GM06990 (cell line): ENCODE results near the gene RGL3.
"Not testable (repeated sequence)": the region's sequence is repeated elsewhere in the genome, so short reads cannot be mapped to it uniquely, and the experiment has no call there.

Experiments
- DNase-seq: peaks from one replicate; pipeline ENCODE4 v3.0.0-alpha.2; 2011; ENCODE audit not compliant: insufficient read length; ENCODE audit errors: extremely low read depth
- H3K27me3 ChIP-seq: replicated peaks from 2 replicates; pipeline ENCODE4 v1.6.0; 2011; ENCODE audit warnings: low read length; ENCODE audit not compliant: control insufficient read depth, insufficient read depth
- H3K36me3 ChIP-seq: 2 replicates; pipeline ENCODE4 v1.5.1; 2011; ENCODE audit warnings: low read length; ENCODE audit not compliant: control insufficient read depth, insufficient read depth
- H3K4me3 ChIP-seq: replicated peaks from 2 replicates; pipeline ENCODE4 v1.5.1; 2011; ENCODE audit warnings: low read depth, mild to moderate bottlenecking, control low read depth, low read length
- TF ChIP-seq, protein P1 (sequence below): IDR thresholded peaks from 2 replicates; pipeline ENCODE4 v1.5.1; 2011; ENCODE audit warnings: low read length, control low read depth, mild to moderate bottlenecking, inconsistent platforms; ENCODE audit not compliant: insufficient read depth, poor library complexity, severe bottlenecking

RGL3 gene

DNA sequence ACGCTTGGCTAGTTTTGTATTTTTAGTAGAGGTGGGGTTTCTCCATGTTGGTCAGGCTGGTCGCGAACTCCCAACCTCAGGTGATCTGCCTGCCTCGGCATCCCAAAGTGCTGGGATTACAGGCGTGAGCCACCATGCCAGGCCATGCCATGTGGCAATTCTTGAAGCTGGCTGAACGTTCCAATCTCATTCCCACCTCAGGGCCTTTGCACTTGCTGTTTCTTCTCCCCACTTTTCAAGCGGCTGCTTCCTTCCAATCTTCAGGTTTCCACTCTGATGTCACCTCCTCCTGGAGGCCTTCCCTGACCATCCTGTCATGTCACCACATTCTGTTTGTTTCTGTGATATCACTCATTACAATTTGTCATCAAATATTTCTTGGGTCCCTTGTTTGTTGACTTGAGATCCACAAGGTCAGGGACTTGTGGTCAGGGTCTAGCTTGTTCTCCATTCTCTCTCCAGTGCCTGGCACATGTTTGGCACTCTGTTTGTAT, 39.2 kb downstream of the RGL3 start:
- H3K4me3 ChIP-seq = peak overlapping the region; percentile 82
- H3K36me3 ChIP-seq = no peaks in the 10 kb centered on the region; the same call in 1 of the 2 replicates
- no peaks in the 10 kb centered on the region; the same call in 1 of the 2 replicates for H3K27me3 ChIP-seq
- DNase-seq = no peak
- TF ChIP-seq, protein P1, sequence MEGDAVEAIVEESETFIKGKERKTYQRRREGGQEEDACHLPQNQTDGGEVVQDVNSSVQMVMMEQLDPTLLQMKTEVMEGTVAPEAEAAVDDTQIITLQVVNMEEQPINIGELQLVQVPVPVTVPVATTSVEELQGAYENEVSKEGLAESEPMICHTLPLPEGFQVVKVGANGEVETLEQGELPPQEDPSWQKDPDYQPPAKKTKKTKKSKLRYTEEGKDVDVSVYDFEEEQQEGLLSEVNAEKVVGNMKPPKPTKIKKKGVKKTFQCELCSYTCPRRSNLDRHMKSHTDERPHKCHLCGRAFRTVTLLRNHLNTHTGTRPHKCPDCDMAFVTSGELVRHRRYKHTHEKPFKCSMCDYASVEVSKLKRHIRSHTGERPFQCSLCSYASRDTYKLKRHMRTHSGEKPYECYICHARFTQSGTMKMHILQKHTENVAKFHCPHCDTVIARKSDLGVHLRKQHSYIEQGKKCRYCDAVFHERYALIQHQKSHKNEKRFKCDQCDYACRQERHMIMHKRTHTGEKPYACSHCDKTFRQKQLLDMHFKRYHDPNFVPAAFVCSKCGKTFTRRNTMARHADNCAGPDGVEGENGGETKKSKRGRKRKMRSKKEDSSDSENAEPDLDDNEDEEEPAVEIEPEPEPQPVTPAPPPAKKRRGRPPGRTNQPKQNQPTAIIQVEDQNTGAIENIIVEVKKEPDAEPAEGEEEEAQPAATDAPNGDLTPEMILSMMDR = no peak

DNA sequence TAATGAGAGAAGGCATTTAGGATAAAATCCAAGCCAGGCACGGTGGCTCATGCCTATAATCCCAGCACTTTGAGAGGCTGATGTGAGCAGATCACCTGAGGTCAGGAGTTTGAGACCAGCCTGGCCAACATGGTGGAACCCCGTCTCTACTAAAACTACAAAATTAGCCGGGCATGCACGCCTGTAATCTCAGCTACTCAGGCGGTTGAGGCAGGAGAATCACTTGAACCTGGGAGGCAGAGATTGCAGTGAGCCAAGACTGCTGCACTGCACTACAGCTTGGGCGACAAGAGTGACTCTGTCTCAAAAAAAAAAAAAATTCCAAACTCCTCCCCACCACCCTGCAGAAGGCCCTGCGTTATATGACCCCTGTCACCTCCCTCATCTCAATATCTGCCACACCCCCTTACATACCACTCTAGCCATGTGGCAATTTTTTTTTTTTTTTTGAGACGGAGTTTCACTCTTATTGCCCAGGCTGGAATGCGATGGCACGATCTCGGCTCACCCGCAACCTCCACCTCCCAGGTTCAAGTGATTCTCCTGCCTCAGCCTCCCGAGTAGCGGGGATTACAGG, 39.8 kb downstream of the RGL3 start:
- DNase-seq, H3K36me3 ChIP-seq, H3K4me3 ChIP-seq: not testable (repeated sequence)

DNA sequence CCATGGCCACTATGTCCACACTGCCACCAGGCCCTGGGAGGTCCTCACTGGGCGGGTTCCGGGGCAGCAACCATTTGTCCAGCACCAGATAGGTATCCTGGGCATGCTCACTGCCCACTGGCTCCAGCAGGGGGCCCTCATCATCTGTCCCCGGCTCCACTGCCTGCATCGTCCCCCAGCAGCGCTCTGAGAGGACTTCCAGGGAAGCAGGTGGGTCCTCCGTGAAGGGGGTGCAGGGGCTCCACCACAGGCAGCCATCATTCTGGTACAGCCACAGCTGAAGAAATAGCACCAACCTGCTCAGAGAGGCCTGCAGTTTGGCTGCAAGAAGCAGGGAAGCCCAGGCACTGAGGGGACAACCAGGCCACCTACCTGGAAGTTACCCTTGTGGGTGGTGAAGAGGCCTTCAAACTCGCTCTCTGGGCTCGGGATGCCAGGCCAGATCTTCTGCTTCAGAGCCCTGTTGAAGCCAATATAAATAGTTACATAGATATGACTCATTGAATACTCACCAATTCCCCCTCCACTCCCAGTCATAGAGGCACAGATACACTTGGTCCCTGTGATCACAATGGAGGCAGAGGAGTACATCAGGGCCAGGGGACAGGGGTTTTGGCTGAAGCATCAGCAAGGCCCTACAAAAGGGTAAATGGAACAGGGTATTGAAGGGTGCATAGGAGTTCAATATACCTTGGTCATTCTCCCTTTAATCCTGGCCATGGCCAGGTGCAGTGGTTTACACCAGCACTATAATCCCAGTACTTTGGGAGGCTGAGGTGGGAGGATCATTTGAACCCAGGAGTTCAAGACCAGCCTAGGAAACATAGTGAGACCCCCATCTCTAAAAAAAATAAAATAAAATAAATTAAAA, 40.6 kb downstream of the RGL3 start:
- TF ChIP-seq, protein P1 = peak; percentile 71
- no peaks in the 10 kb centered on the region; the same call in 1 of the 2 replicates for H3K36me3 ChIP-seq
- DNase-seq = no peak
- H3K4me3 ChIP-seq = no peak overlapping the region
- H3K27me3 ChIP-seq = no peaks in the 10 kb centered on the region; the same call in 1 of the 2 replicates

More for the DNA sequence above, 39.8 kb downstream of the RGL3 start:
- H3K27me3 ChIP-seq = not testable (repeated sequence)

DNA sequence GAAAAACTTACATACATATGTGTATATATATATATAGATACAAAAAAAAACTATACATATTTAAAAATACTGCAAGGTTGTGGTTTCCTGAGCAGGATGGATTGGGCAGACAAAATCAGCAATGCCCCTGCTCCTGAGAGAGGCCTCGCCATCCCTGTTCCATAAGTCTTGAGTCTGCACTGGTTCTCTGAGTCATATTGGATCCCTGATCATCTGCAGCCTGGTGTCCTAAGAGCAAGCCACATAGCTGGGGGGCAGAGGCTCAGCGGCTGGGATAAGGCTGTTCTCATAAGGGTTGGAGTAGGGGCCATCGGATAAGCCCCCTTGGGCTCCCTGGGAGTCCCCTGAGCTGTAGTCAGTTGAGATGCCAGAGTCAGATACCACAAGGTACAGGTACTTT, 41.4 kb downstream of the RGL3 start:
- Histone ChIP-seq H3K27me3 (no peaks in the 10 kb centered on the region), H3K36me3 (no peaks in the 10 kb centered on the region; the same call in 1 of the 2 replicates), H3K4me3 (no peak overlapping the region)
- DNase-seq = no peak
- TF ChIP-seq, protein P1 = no peak

DNA sequence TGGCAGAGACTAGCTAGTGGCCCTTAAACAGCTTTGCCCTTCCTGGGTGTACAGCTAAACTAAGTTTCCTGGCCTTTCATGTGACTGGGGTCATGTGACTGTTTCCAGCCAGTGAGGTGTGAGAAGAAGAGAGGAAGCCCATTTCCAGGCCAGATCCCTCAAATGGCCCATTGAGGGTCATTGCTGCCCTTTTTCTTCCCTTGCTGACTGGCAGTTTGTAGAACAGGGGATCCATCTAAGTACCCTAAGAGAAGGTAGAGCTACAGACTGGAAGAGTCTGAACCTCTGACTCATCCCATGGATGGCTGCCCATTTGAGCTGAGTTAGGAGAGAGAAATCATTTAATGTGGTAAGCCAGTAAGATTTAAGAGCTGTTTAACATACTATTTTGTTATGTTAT, 41.9 kb downstream of the RGL3 start:
- TF ChIP-seq, protein P1 = no peak
- Histone ChIP-seq H3K4me3 (no peak overlapping the region), H3K36me3 (no peaks in the 10 kb centered on the region; the same call in 1 of the 2 replicates), H3K27me3 (no peaks in the 10 kb centered on the region)
- DNase-seq = no peak
